ENCODE data around the gene ALPG.

Gene ALPG

DNA sequence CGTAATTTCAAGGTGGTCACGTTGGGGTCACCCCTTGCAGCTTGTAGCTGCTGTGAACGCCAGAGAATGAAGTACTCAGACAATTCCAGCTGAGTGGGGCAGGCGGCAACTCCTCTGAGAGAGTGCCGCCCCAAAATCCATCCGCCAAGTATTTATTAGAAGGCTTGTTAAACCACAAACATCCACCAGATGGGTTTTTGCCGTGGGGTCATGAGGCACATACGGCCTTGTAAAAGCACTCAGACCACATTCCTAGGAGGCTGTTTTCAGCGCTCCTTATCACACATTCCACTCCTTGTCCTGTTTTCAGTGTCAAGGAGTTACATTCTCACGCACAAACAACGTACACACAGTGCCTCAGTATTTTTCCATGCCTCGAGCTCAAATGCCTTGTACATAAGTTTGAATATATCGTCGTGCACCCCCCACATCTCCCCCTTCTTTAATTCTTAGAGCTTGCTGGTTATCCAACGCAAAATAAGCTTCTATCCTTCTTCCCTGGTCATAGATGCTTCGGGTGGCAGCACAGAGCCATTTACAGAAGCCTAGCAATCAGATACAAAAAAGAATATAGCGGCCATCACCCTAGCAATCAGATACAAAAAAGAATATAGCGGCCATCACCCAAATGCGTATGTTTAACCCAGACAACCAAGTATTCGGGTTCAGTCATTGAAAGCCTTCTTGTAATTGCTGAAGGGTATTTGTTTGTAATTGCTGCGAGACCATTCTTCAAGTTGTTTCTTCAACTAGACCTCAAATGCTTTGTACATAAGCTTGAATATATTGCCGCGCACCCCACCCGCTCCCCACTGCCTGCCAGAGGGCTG is 20.8 kb upstream of the ALPG start:
- CTCF ChIA-PET: no interaction called here
- no peak for DNase-seq (ENCODE audit: extremely low spot score)
- POLR2A ChIA-PET: no interaction called here
- TF ChIP-seq, protein P1, sequence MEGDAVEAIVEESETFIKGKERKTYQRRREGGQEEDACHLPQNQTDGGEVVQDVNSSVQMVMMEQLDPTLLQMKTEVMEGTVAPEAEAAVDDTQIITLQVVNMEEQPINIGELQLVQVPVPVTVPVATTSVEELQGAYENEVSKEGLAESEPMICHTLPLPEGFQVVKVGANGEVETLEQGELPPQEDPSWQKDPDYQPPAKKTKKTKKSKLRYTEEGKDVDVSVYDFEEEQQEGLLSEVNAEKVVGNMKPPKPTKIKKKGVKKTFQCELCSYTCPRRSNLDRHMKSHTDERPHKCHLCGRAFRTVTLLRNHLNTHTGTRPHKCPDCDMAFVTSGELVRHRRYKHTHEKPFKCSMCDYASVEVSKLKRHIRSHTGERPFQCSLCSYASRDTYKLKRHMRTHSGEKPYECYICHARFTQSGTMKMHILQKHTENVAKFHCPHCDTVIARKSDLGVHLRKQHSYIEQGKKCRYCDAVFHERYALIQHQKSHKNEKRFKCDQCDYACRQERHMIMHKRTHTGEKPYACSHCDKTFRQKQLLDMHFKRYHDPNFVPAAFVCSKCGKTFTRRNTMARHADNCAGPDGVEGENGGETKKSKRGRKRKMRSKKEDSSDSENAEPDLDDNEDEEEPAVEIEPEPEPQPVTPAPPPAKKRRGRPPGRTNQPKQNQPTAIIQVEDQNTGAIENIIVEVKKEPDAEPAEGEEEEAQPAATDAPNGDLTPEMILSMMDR (IDR thresholded peaks at IDR 0.05; ENCODE audit: control extremely low read depth, extremely low read depth, low read depth, missing control alignments): no peak

DNA sequence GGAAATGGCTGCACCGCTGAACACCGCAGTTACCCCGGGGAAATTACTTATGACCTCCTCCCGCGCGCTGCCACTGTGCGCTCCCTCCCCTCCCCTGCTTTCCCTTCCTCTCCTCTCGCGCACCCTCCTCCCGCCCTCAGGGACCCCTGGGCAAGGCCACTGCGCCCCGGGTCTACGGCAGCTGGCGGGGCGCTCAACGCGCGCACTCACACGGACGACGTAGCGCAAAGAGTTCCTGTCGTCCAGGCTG is 20.2 kb upstream of the ALPG start:
- POLR2A ChIA-PET: no interaction called here
- CTCF ChIA-PET: no interaction called here
- no peak for DNase-seq (ENCODE audit: extremely low spot score)
- TF ChIP-seq, protein P1 (IDR thresholded peaks at IDR 0.05; ENCODE audit: control extremely low read depth, extremely low read depth, low read depth, missing control alignments): no peak

DNA sequence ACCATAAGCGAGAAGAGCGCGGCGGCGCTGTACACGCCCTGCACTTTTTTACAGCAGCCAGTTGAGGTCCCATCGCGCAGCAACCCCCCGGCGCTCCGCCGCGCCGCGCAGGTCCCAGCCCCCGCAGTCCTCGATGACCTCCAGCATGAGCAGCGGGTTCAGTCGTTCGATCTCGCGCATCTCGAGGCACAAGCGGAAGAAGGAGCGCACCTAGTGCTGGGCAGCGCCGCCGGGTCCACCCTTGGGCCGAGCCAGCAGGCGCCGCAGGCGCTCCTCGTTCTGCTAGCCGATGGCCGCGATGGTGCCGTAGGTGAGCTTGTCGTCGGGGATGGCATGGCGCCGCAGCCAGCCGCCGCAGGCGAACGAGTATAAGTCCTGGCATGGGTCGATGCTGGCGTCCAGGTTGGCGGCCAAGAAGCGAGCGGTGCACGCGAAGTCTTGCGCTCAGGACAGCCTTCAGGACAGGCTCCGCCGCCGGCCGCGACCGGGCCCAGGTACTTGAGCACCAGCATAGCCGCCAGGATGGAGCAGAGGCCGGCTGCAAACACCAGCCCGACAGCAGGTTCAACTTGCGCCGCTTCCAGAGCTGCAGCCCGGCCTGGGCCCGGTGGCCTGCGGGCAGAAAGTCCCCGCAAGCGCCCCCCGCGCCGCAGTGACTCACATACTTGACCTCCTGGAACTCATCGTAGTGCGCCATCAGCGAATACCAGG is 19.7 kb upstream of the ALPG start:
- POLR2A ChIA-PET: no interaction called here
- TF ChIP-seq, protein P1 (IDR thresholded peaks at IDR 0.05; ENCODE audit: control extremely low read depth, extremely low read depth, low read depth, missing control alignments): no peak
- CTCF ChIA-PET: no interaction called here
- no peak for DNase-seq (ENCODE audit: extremely low spot score)

DNA sequence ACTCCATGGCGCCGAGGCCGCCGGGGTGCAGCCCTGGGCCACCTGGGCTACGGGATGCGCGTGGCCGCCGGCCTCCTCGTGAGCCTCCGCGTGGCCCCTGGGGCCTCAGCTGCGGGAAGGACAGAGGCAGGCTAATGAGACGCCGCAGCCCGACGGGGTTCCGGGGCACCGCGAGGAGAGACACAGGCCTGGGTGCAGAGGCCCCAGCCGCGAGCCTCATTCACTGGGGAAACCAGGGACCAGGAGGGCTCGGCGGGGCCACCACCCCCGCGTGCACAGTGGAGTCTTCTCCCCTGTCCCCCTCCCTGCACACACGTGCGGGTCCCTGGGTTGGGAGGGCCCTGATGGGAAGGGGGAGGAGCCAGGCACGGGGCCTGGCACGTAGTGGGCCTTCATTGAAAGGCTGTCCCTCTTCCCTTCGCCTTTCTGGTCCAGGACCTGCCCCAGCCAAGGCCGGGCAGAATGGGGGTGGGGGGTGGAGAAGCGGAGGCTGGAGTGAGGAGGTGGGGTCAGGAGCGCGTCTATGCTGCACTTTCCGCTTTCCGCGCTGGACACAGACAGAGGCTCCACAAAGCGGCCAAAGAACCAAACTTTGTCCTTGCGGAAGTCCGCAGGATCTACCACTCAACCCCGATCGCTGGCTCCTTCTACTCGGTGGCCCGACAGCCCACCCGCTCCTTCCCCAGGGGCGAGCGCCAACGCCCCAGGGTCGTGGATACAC is 19.0 kb upstream of the ALPG start:
- DNase-seq (ENCODE audit: extremely low spot score): no peak
- CTCF ChIA-PET: no interaction called here
- POLR2A ChIA-PET: no interaction called here
- TF ChIP-seq, protein P1 (IDR thresholded peaks at IDR 0.05; ENCODE audit: control extremely low read depth, extremely low read depth, low read depth, missing control alignments): no peak

DNA sequence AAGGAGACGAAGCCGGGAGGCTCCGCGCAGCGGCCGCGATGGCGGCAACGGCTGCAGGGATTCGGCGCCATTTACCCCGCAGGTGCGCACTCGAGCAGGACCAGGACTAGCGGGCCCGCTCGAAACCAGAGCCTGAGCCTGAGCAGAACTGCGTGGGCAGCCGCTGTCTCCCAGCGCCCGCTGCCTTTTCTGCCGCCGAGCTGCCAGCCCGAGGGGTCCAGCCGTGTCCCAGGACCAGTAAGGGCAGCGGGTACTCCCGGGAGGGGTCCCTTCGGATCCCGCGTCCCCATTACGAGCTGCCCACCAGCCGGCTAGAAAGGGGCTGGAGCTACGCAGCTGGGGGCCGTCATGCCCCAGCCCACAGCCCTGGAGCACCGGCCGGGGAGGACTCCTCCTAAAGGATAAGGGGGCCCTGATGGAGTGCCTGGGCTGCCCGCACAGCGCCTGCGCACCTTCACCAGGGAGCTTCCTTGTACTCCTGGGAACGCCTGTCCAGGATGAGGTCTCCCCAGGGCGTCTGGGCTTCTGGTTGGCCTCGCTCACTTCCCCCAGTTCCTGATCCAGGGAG is 18.2 kb upstream of the ALPG start:
- POLR2A ChIA-PET: no interaction called here
- CTCF ChIA-PET: no interaction called here
- TF ChIP-seq, protein P1 (IDR thresholded peaks at IDR 0.05; ENCODE audit: control extremely low read depth, extremely low read depth, low read depth, missing control alignments): no peak
- DNase-seq (ENCODE audit: extremely low spot score): no peak

DNA sequence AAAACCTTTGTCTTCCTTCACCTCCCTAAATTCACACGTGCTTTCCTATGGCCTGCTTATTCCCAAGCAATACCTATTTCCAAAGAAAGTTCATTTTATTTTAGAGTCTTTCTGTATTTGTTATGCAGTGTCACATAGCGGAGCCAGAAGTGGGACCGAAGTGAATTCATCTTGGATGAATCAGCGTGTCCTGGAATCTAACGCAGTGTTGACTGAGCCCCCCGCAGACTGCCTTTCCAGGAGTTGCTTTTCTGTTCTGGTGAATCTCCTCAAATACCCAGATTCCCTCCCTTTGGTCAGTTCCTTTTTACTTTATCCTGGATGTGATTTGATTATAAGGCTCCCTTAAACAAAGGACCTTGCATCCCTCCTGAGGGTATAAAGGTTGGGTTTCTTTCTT is 17.3 kb upstream of the ALPG start:
- ChIA-PET POLR2A (no interaction called here), CTCF (no interaction called here)
- DNase-seq (ENCODE audit: extremely low spot score): no peak
- TF ChIP-seq, protein P1 (IDR thresholded peaks at IDR 0.05; ENCODE audit: control extremely low read depth, extremely low read depth, low read depth, missing control alignments): no peak

Data from GM10248 (cell line).